ENCODE results near the gene HDAC8.

HDAC8 gene

GRCh38 chrX:72479324-72480274 is 93.0 kb downstream of the HDAC8 start:
- Mint-ChIP-seq H3K27ac (no peak overlapping the region), H3K9me3 (no peaks in the 10 kb centered on the region), H3K4me3 (no peak overlapping the region), H3K36me3 (ENCODE audit: low read depth) (peaks cover 36% of the 10 kb centered on the region), H3K27me3 (peaks cover 36% of the 10 kb centered on the region), H3K4me1 (ENCODE audit: low read depth) (no peaks in the 10 kb centered on the region)
- no peak for DNase-seq

GRCh38 chrX:72478853-72479252 is 93.8 kb downstream of the HDAC8 start:
- Mint-ChIP-seq H3K27ac (no peak overlapping the region), H3K4me3 (no peak overlapping the region), H3K36me3 (ENCODE audit: low read depth) (peaks cover 33% of the 10 kb centered on the region), H3K27me3 (peaks cover 40% of the 10 kb centered on the region), H3K4me1 (ENCODE audit: low read depth) (no peaks in the 10 kb centered on the region), H3K9me3 (no peaks in the 10 kb centered on the region)
- no peak for DNase-seq

- H3K4me1 Mint-ChIP-seq (ENCODE audit: low read depth): no peaks in the 10 kb centered on the region
- H3K27ac Mint-ChIP-seq: no peak overlapping the region
- peaks cover 33% of the 10 kb centered on the region for H3K36me3 Mint-ChIP-seq (ENCODE audit: low read depth)
Observed at GRCh38 chrX:72478351-72478750, 94.3 kb downstream of the HDAC8 start.

GRCh38 chrX:72477781-72478181 is 94.9 kb downstream of the HDAC8 start:
- DNase-seq: no peak
- Mint-ChIP-seq H3K27me3 (peaks cover 44% of the 10 kb centered on the region), H3K27ac (no peak overlapping the region)

More at GRCh38 chrX:72478351-72478750, 94.3 kb downstream of the HDAC8 start:
- Mint-ChIP-seq H3K9me3 (no peaks in the 10 kb centered on the region), H3K4me3 (no peak overlapping the region), H3K27me3 (peaks cover 43% of the 10 kb centered on the region)
- DNase-seq: no peak

GRCh38 chrX:72477376-72477775 is 95.3 kb downstream of the HDAC8 start:
- peaks cover 48% of the 10 kb centered on the region for H3K27me3 Mint-ChIP-seq
- no peaks in the 10 kb centered on the region for H3K4me1 Mint-ChIP-seq (ENCODE audit: low read depth)
- H3K36me3 Mint-ChIP-seq (ENCODE audit: low read depth): peaks cover 28% of the 10 kb centered on the region
- H3K4me3 Mint-ChIP-seq: no peak overlapping the region
- H3K9me3 Mint-ChIP-seq: no peaks in the 10 kb centered on the region
- no peak for DNase-seq
- no peak overlapping the region for H3K27ac Mint-ChIP-seq

More at GRCh38 chrX:72477781-72478181, 94.9 kb downstream of the HDAC8 start:
- no peaks in the 10 kb centered on the region for H3K9me3 Mint-ChIP-seq
- H3K36me3 Mint-ChIP-seq (ENCODE audit: low read depth): peaks cover 31% of the 10 kb centered on the region
- H3K4me3 Mint-ChIP-seq: no peak overlapping the region
- H3K4me1 Mint-ChIP-seq (ENCODE audit: low read depth): no peaks in the 10 kb centered on the region

- no peak for DNase-seq
- H3K4me1 Mint-ChIP-seq (ENCODE audit: low read depth): no peaks in the 10 kb centered on the region
- peaks cover 50% of the 10 kb centered on the region for H3K27me3 Mint-ChIP-seq
- H3K36me3 Mint-ChIP-seq (ENCODE audit: low read depth): peaks cover 24% of the 10 kb centered on the region
- H3K27ac Mint-ChIP-seq: no peak overlapping the region
- H3K4me3 Mint-ChIP-seq: no peak overlapping the region
- H3K9me3 Mint-ChIP-seq: no peaks in the 10 kb centered on the region
Observed at GRCh38 chrX:72475952-72476668, 96.5 kb downstream of the HDAC8 start.

- Mint-ChIP-seq H3K27ac (no peak overlapping the region), H3K27me3 (peaks cover 47% of the 10 kb centered on the region), H3K9me3 (no peaks in the 10 kb centered on the region), H3K4me1 (ENCODE audit: low read depth) (no peaks in the 10 kb centered on the region), H3K4me3 (no peak overlapping the region), H3K36me3 (ENCODE audit: low read depth) (peaks cover 20% of the 10 kb centered on the region)
- no peak for DNase-seq
Observed at GRCh38 chrX:72475338-72475737, 97.3 kb downstream of the HDAC8 start.

- Mint-ChIP-seq H3K36me3 (ENCODE audit: low read depth) (peaks cover 14% of the 10 kb centered on the region), H3K27ac (no peak overlapping the region), H3K4me1 (ENCODE audit: low read depth) (no peaks in the 10 kb centered on the region), H3K9me3 (no peaks in the 10 kb centered on the region), H3K27me3 (peaks cover 43% of the 10 kb centered on the region), H3K4me3 (no peak overlapping the region)
- no peak for DNase-seq
Observed at GRCh38 chrX:72470532-72471223, 102.0 kb downstream of the HDAC8 start.

- H3K27ac Mint-ChIP-seq: no peak overlapping the region
- no peaks in the 10 kb centered on the region for H3K4me1 Mint-ChIP-seq (ENCODE audit: low read depth)
- no peak for DNase-seq
- H3K9me3 Mint-ChIP-seq: no peaks in the 10 kb centered on the region
- H3K27me3 Mint-ChIP-seq: peaks cover 39% of the 10 kb centered on the region
- H3K36me3 Mint-ChIP-seq (ENCODE audit: low read depth): peaks cover 13% of the 10 kb centered on the region
- H3K4me3 Mint-ChIP-seq: no peak overlapping the region
Observed at GRCh38 chrX:72470117-72470516, 102.5 kb downstream of the HDAC8 start.

GRCh38 chrX:72468607-72469006 is 104.0 kb downstream of the HDAC8 start:
- H3K4me1 Mint-ChIP-seq (ENCODE audit: low read depth): no peaks in the 10 kb centered on the region
- no peak overlapping the region for H3K4me3 Mint-ChIP-seq
- no peak overlapping the region for H3K27ac Mint-ChIP-seq
- DNase-seq: no peak
- no peaks in the 10 kb centered on the region for H3K9me3 Mint-ChIP-seq
- peaks cover 28% of the 10 kb centered on the region for H3K27me3 Mint-ChIP-seq
- peaks cover 16% of the 10 kb centered on the region for H3K36me3 Mint-ChIP-seq (ENCODE audit: low read depth)

- H3K36me3 Mint-ChIP-seq (ENCODE audit: low read depth): peaks cover 19% of the 10 kb centered on the region
- no peak for DNase-seq
- H3K9me3 Mint-ChIP-seq: no peaks in the 10 kb centered on the region
- no peaks in the 10 kb centered on the region for H3K4me1 Mint-ChIP-seq (ENCODE audit: low read depth)
- peaks cover 20% of the 10 kb centered on the region for H3K27me3 Mint-ChIP-seq
- no peak overlapping the region for H3K4me3 Mint-ChIP-seq
- H3K27ac Mint-ChIP-seq: no peak overlapping the region
Observed at GRCh38 chrX:72467135-72467534, 105.5 kb downstream of the HDAC8 start.

- no peaks in the 10 kb centered on the region for H3K4me1 Mint-ChIP-seq (ENCODE audit: low read depth)
- peaks cover 24% of the 10 kb centered on the region for H3K36me3 Mint-ChIP-seq (ENCODE audit: low read depth)
- no peak for DNase-seq
- H3K9me3 Mint-ChIP-seq: no peaks in the 10 kb centered on the region
- no peak overlapping the region for H3K4me3 Mint-ChIP-seq
- H3K27ac Mint-ChIP-seq: no peak overlapping the region
- H3K27me3 Mint-ChIP-seq: peaks cover 23% of the 10 kb centered on the region
Observed at GRCh38 chrX:72466493-72466892, 106.2 kb downstream of the HDAC8 start.

- Mint-ChIP-seq H3K36me3 (ENCODE audit: low read depth) (peaks cover 26% of the 10 kb centered on the region), H3K4me1 (ENCODE audit: low read depth) (no peaks in the 10 kb centered on the region), H3K4me3 (no peak overlapping the region), H3K9me3 (no peaks in the 10 kb centered on the region), H3K27me3 (peaks cover 23% of the 10 kb centered on the region), H3K27ac (no peak overlapping the region)
- DNase-seq: no peak
Observed at GRCh38 chrX:72465889-72466288, 106.8 kb downstream of the HDAC8 start.

- no peak for DNase-seq
- Mint-ChIP-seq H3K27me3 (peaks cover 4% of the 10 kb centered on the region), H3K9me3 (no peaks in the 10 kb centered on the region), H3K4me3 (no peak overlapping the region), H3K27ac (no peak overlapping the region), H3K36me3 (ENCODE audit: low read depth) (peaks cover 23% of the 10 kb centered on the region), H3K4me1 (ENCODE audit: low read depth) (no peaks in the 10 kb centered on the region)
Observed at GRCh38 chrX:72461766-72462165, 110.9 kb downstream of the HDAC8 start.

Measured in activated T-cell treated with anti-CD3 and anti-CD28 coated beads, Interleukin-2, amount 50 U/mL, for 24 hours (primary cell).